D341Med (cell line): ENCODE data around the gene NCOR1.
"Not testable (repeated sequence)": the region's sequence is repeated elsewhere in the genome, so short reads cannot be mapped to it uniquely, and the experiment has no call there.

Experiments used
- DNase-seq: peaks from one replicate; pipeline ENCODE4 v3.0.0; 2012; ENCODE audit warnings: low spot score

The NCOR1 gene

GRCh38 chr17:16215273-16215964 is at the start of gene NCOR1:
TSS of gene NCOR1 (minus strand) at chr17:16215534. CDS start at chr17:16194569, 20,965 bp downstream.
- peak; percentile 83 for DNase-seq

- DNase-seq, result no peak
Measured at GRCh38 chr17:16262201-16262600, 46.9 kb upstream of the NCOR1 start.

DNA sequence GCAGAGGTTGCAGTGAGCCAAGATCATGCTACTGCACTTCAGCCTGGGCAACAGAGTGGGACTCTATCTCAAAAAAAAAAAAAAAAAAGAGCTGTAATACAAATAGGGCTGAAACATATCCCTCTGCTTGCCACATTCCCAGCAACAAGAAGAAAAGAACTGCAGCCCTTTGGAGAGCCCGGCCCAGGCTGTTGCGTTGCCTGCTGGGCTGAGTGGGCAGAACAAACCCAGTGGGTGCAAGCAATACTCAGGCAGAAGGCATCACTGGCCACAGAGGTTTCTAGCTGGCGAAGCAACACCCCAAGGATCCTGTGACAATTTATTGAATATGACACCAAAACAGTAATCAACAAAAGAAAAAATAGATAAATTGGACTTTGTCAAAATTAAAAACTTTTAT is 45.7 kb upstream of the NCOR1 start:
- no peak for DNase-seq

DNA sequence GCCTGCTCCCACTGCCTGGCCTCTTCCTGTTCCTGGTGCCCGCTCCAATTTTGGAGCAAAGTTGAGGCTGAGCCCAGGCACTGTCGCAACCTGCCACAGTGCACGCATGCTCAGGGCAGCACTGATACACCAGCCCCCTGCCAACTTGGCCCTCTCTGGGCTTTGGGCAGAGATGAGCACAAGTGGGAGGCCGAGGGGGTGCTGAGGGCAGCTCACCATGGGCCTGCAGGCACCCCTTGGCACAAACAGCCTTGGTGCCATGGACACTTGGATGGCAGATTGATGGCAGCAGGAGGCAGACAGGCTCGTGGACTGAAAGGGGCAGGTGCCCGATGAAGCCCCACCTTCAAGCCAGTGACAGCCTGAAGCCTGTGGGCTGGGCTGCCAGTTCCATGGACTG is 44.6 kb upstream of the NCOR1 start:
- DNase-seq, result no peak

DNA sequence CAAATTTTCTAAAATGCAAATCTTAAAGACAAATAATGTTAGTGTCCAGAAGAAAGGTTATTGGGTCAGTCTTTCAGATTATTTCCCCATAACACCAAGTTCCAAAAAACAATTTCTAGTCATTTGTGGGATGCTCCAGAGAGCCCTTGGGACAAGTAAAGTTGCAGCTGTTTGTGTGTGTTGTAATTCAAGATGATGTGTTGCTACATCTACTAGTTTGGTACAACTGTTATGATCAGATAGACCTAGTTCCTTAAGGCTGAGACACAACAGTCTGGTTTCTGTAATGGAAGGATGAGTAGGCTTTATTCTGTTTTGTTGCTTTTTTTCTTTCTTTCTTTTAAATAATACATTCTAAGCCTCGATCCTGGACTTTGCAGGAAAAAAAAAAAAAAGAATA is 43.6 kb upstream of the NCOR1 start:
- no peak for DNase-seq

DNA sequence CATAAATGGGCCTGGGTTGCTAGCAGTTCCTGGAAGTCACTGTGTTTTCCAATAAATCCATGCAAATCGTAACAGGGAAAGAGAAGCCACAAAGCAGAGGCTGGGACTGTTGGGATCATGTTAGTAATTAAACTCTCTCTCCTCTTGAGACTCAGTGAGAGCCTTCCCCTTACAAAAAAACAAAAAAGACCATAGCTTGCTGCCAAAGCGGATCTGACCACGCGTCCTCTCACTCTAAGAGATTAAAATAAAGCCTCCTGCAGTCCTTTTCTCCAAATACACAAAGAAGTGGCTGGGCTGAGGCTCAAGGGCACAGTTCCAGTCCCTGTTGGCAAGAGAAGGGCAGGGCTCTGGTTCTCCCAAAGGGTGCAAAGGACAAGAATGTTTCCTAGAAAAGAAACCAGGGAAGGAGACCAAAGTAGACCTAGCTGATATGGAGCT is 40.2 kb upstream of the NCOR1 start:
- peak; percentile 33 for DNase-seq

DNA sequence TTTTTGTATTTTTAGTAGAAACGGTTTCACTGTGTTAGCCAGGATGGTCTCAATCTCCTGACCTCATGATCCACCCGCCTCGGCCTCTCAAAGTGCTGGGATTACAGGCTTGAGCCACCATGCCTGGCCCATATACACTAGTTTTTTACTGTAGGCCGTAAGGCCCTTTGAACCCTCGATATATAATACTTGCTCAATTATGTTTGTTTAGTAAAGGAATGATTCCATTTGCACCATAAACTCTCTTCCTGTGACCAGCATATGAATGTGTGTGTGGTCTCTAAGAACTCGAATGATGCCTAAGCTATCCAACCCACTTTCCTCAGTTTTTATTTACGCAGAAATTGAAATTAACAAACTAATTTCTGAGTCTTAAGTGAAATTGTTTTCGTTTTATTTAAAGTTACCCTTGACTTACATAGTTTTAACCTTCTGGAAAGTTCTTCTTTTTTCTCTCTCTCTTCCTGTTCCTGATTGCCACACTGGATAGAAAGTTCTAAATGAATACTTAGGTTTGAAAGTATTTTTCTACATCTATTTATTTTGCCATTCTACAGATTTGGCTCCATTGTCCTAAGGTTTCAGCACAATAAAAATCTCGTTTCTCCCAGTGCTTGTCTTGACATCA is 39.6 kb upstream of the NCOR1 start:
- no peak for DNase-seq

- no peak for DNase-seq
Measured at GRCh38 chr17:16251556-16251955, 36.2 kb upstream of the NCOR1 start.

- no peak for DNase-seq
Measured at GRCh38 chr17:16251043-16251442, 35.7 kb upstream of the NCOR1 start.

GRCh38 chr17:16250635-16251034 is 35.3 kb upstream of the NCOR1 start:
- DNase-seq, result no peak

GRCh38 chr17:16247586-16247984 is 32.3 kb upstream of the NCOR1 start:
- no peak for DNase-seq

DNA sequence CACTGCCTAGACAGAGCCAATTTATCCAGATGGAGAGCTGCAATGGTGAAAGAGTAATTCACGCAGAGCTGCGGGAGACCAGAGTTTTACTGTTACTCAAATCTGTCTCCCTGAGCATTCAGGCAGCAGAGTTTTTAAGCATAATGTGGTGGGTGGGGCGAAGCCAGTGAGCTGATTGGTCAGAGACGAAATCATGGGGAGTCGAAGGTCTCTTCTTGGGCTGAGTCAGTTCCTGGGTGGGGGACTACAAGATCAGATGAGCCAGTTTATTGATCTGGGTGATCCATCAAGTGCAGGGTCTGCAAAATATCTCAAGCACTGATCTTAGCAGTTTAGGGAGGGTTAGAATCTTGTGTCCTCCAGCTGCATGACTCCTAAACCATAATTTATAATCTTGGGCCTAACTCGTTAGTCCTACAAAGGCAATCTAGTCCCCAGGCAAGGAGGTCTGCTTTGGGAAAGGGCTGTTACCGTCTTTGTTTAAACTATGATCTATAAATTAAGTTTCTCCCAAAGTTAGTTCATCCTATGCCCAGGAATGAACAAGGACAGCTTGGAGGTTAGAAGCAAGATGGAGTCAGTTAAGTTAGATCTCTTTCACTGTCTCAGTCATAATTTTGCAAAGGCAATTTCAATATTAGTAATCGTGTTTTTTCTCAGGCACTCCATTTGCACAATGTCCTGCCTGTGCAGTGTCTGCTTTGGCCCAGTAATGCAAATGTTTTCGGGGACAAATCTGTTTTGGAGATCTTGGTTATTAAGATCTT is 28.6 kb upstream of the NCOR1 start:
- no peak for DNase-seq

DNA sequence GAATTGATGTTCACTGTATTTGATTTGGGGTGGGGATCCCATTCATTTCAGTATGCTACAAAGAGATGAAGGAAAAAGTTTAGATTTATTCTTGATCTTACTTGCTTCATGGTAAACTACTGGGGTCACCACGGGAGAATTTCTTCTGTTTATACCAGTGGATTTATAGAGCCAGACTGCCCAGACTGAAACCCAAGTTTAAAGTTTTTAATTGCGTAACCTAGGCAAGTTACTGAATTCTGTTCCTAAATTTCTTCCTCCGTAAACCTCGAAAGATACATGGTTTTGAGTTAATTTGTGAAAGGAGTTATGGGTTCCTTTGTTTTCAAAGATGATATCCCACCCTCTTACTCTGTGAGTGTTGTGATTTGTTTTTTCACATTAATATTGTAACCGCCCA is 28.1 kb upstream of the NCOR1 start:
- no peak for DNase-seq

- DNase-seq, result no peak
Measured at GRCh38 chr17:16241906-16242399, 26.6 kb upstream of the NCOR1 start.

- DNase-seq, result no peak
Measured at GRCh38 chr17:16239931-16240330, 24.6 kb upstream of the NCOR1 start.

GRCh38 chr17:16232391-16232790 is 17.1 kb upstream of the NCOR1 start:
- DNase-seq, result no peak

DNA sequence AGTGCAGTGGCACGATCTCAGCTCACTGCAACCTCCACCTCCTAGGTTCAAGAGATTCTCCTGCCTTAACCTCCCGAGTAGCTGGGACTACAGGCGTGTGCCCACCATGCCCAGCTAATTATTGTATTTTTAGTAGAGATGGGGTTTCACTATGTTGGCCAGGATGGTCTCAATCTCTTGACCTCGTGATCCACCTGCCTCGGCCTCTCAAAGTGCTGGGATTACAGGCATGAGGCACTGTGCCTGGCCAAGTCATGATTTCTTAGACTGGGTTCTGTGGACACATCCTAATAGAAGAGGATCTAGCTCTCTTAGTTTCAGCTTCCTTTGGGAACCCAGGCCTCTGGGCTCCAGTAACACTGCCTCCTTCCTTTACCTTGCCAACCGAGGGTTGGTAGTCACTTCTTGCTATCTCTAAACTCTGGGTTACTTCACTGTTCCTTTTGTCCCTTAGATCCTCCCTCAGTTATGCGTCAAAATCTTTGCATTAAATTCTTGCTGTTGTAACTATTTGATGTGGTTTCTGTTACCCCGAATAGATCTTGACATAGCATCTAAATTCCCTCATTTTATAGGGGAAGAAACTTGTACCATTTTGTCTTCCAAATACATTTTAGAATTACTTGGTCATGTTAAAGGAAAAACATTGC is 14.7 kb upstream of the NCOR1 start:
- not testable (repeated sequence) for DNase-seq

- DNase-seq, result no peak
Measured at GRCh38 chr17:16222406-16222805, 7.1 kb upstream of the NCOR1 start.

- peak; percentile 75 for DNase-seq
Measured at GRCh38 chr17:16217002-16217635, 1.8 kb upstream of the NCOR1 start, which contains the start of gene PIGL. TSS of gene PIGL (plus strand) at chr17:16217210. CDS start at chr17:16217227, 17 bp downstream.

GRCh38 chr17:16216341-16217001 is 1.1 kb upstream of the NCOR1 start:
- not testable (repeated sequence) for DNase-seq

DNA sequence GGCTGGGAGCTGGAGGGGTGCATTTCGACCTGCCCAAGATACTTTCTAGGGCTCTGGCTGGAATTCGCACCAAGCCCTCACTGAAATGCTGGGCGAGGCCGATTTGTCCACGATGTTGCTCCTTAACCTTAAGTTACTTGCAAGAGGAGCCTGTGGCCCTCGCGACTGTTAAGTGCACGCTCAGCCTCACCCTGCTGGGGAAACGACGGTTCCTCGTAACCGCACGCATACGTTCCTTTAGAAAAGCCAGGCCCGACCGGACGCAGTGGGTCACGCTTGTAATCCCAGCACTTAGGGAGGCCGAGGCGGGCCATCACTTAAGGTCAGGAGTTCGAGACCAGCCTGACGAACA is 607 bp upstream of the NCOR1 start:
- no peak for DNase-seq

DNA sequence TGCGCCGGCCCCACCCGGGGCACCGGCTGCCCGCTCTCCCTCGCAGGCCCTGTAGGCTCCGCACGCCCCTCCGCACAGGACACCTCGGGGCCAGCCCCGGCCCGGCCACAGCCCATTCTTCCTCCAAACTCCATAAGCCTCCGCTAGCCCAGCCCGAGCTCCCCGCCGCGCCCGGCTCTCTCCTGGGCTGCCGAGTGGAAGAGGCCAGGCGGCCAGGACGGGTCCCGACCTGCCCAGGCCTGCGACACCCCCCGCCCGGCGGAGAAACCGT is 397 bp downstream of the NCOR1 start:
- DNase-seq, result peak; percentile 62
